ENCODE data around the gene CRISPLD2. TPM values are rescaled to one million over a fixed set of nuclear protein-coding genes. Genes with fewer than 3 reads are reported as not detected.

CRISPLD2 gene
- total RNA-seq, 4 donors from 2014 or later, result 174 to 411 (median 219) TPM

- no peak overlapping the region for H3K4me3 ChIP-seq
- H3K27ac ChIP-seq, result peak overlapping the region in 2 of 4 donors; percentile 4 to 46
- H3K27me3 ChIP-seq, result no peaks in the 10 kb centered on the region
- H3K36me3 ChIP-seq, result peaks cover 0 to 96% of the 10 kb centered on the region in 2 donors
- no peaks in the 10 kb centered on the region for H3K4me1 ChIP-seq
- WGBS, 2 donors (ENCODE audit: low coverage in 1 of 2), result 72 to 77% methylated on average over 11 to 14 of the region's 15 CpGs
- ATAC-seq, result peak; percentile 67
- no peak for TF ChIP-seq EP300 (IDR thresholded peaks at IDR 0.05)
- TF ChIP-seq CTCF (IDR thresholded peaks at IDR 0.05), result no peak
- no peak for TF ChIP-seq POLR2A (IDR thresholded peaks at IDR 0.05)
- no peak for TF ChIP-seq POLR2AphosphoS5 (IDR thresholded peaks at IDR 0.05)
- no peaks in the 10 kb centered on the region for H3K9me3 ChIP-seq
Observed at GRCh38 chr16:84897911-84898377, 78.2 kb downstream of the CRISPLD2 start.

GRCh38 chr16:84898447-84898846 lies 78.7 kb downstream of the CRISPLD2 start:
- H3K36me3 ChIP-seq, result peaks cover 0 to 96% of the 10 kb centered on the region in 2 donors
- peak overlapping the region in 2 of 4 donors; percentile 4 to 46 for H3K27ac ChIP-seq
- TF ChIP-seq CTCF (IDR thresholded peaks at IDR 0.05) (no peak), POLR2AphosphoS5 (IDR thresholded peaks at IDR 0.05) (no peak), EP300 (IDR thresholded peaks at IDR 0.05) (no peak), POLR2A (IDR thresholded peaks at IDR 0.05) (no peak)
- 69% methylated on average over 2 of the region's 2 CpGs; no CpG with 5 or more reads in 1 of the 2 donors for WGBS, 2 donors (ENCODE audit: low coverage in 1 of 2)
- H3K9me3 ChIP-seq, result no peaks in the 10 kb centered on the region
- peak; percentile 26 for ATAC-seq
- H3K27me3 ChIP-seq, result no peaks in the 10 kb centered on the region
- no peak overlapping the region for H3K4me3 ChIP-seq
- no peaks in the 10 kb centered on the region for H3K4me1 ChIP-seq

GRCh38 chr16:84899414-84899813 lies 79.6 kb downstream of the CRISPLD2 start:
- TF ChIP-seq EP300 (IDR thresholded peaks at IDR 0.05) (no peak), POLR2A (IDR thresholded peaks at IDR 0.05) (no peak), CTCF (IDR thresholded peaks at IDR 0.05) (no peak), POLR2AphosphoS5 (IDR thresholded peaks at IDR 0.05) (no peak)
- ATAC-seq, result no peak

GRCh38 chr16:84905965-84906460 lies 86.2 kb downstream of the CRISPLD2 start:
- WGBS, 2 donors (ENCODE audit: low coverage in 1 of 2), result 99% methylated on average over 8 of the region's 9 CpGs; no CpG with 5 or more reads in 1 of the 2 donors
- peaks cover 0 to 72% of the 10 kb centered on the region in 2 donors for H3K36me3 ChIP-seq
- TF ChIP-seq EP300 (IDR thresholded peaks at IDR 0.05) (no peak), CTCF (IDR thresholded peaks at IDR 0.05) (no peak), POLR2AphosphoS5 (IDR thresholded peaks at IDR 0.05) (no peak), POLR2A (IDR thresholded peaks at IDR 0.05) (no peak)

More at GRCh38 chr16:84899414-84899813, 79.6 kb downstream of the CRISPLD2 start:
- no peaks in the 10 kb centered on the region for H3K4me1 ChIP-seq
- H3K4me3 ChIP-seq, result no peak overlapping the region
- H3K27me3 ChIP-seq, result no peaks in the 10 kb centered on the region
- H3K36me3 ChIP-seq, result peaks cover 0 to 96% of the 10 kb centered on the region in 2 donors
- H3K9me3 ChIP-seq, result no peaks in the 10 kb centered on the region
- no peak overlapping the region for H3K27ac ChIP-seq
- WGBS, 2 donors (ENCODE audit: low coverage in 1 of 2), result 87 to 91% methylated on average over 2 to 4 of the region's 8 CpGs

GRCh38 chr16:84907051-84907450 lies 87.3 kb downstream of the CRISPLD2 start:
- Histone ChIP-seq H3K36me3 (peaks cover 0 to 63% of the 10 kb centered on the region in 2 donors), H3K9me3 (no peaks in the 10 kb centered on the region), H3K4me3 (no peak overlapping the region), H3K27ac (peak overlapping the region in 2 of 4 donors; percentile 25 to 34), H3K27me3 (no peaks in the 10 kb centered on the region), H3K4me1 (no peaks in the 10 kb centered on the region)
- ATAC-seq, result no peak
- WGBS, 2 donors (ENCODE audit: low coverage in 1 of 2), result 85 to 90% methylated on average over 11 to 13 of the region's 13 CpGs
- TF ChIP-seq EP300 (IDR thresholded peaks at IDR 0.05) (no peak), POLR2A (IDR thresholded peaks at IDR 0.05) (no peak), POLR2AphosphoS5 (IDR thresholded peaks at IDR 0.05) (no peak), CTCF (IDR thresholded peaks at IDR 0.05) (no peak)

More at GRCh38 chr16:84905965-84906460, 86.2 kb downstream of the CRISPLD2 start:
- Histone ChIP-seq H3K4me1 (no peaks in the 10 kb centered on the region), H3K4me3 (no peak overlapping the region), H3K9me3 (no peaks in the 10 kb centered on the region), H3K27ac (peak overlapping the region in 1 of 4 donors; percentile 27), H3K27me3 (no peaks in the 10 kb centered on the region)
- no peak for ATAC-seq
